DND-41 (cell line): ENCODE results near the gene TYSND1.

Experiments used
- ATAC-seq: fragments of 200-7000 bp; cut with Tn5 transposase; 3 replicates; pipeline ENCODE4 v1.9.1; 2021; ENCODE audit warnings: low read depth; ENCODE audit not compliant: insufficient read depth
- DNase-seq: peaks from one replicate; pipeline ENCODE4 v3.0.0-alpha.2; 2020
- H2AFZ ChIP-seq: 2 replicates; pipeline ENCODE4 v1.6.0; 2012; ENCODE audit warnings: low read depth, low read length
- H3K27ac ChIP-seq: 2 replicates; pipeline ENCODE4 v1.5.1; 2012; ENCODE audit warnings: low read length, inconsistent platforms
- H3K27me3 ChIP-seq: fragments of 200-600 bp; sonication (generic); 2 replicates; pipeline ENCODE4 v1.6.0; 2012; ENCODE audit warnings: low read length, mild to moderate bottlenecking, inconsistent platforms; ENCODE audit not compliant: insufficient read depth, poor library complexity
- H3K36me3 ChIP-seq: 2 replicates; pipeline ENCODE4 v1.5.1; 2012; ENCODE audit warnings: low read length, inconsistent platforms; ENCODE audit not compliant: insufficient read depth
- H3K4me1 ChIP-seq: 2 replicates; pipeline ENCODE4 v1.5.1; 2012; ENCODE audit warnings: mild to moderate bottlenecking, low read length; ENCODE audit not compliant: insufficient read depth
- H3K4me2 ChIP-seq: 2 replicates; pipeline ENCODE4 v1.6.0; 2012; ENCODE audit warnings: mild to moderate bottlenecking, moderate library complexity, low read length, inconsistent platforms; ENCODE audit not compliant: insufficient read depth
- H3K4me3 ChIP-seq, 2 experiments: fragments of 200-600 bp in 1 of 2; shearing (Covaris generic) in 1 of 2; 2 replicates each; pipeline ENCODE4 v1.5.1; 2012 to 2016; ENCODE audit warnings: inconsistent platforms in 2 of 2, low read length in 2 of 2, mild to moderate bottlenecking in 2 of 2, low read depth in 1 of 2, moderate library complexity in 1 of 2
- H3K79me2 ChIP-seq: 2 replicates; pipeline ENCODE4 v1.6.0; 2012; ENCODE audit warnings: low read length, inconsistent platforms; ENCODE audit not compliant: insufficient read depth
- H3K9ac ChIP-seq: 2 replicates; pipeline ENCODE4 v1.6.0; 2012; ENCODE audit warnings: low read depth, mild to moderate bottlenecking, inconsistent platforms, low read length, moderate library complexity
- H3K9me3 ChIP-seq: 2 replicates; pipeline ENCODE4 v1.5.1; 2012; ENCODE audit warnings: low read length, moderate library complexity, mild to moderate bottlenecking, inconsistent platforms; ENCODE audit not compliant: insufficient read depth, severe bottlenecking
- H4K20me1 ChIP-seq: 2 replicates; pipeline ENCODE4 v1.6.0; 2012; ENCODE audit warnings: low read length; ENCODE audit not compliant: insufficient read depth
- CTCF ChIP-seq: IDR thresholded peaks from 2 replicates; pipeline ENCODE4 v1.5.1; 2012; ENCODE audit warnings: borderline replicate concordance, low read length, moderate library complexity, mild to moderate bottlenecking; ENCODE audit not compliant: poor library complexity, severe bottlenecking; ENCODE audit errors: extremely low read depth
- EZH2 ChIP-seq: IDR thresholded peaks from 3 replicates; pipeline ENCODE4 v1.6.1; 2012; ENCODE audit warnings: borderline replicate concordance, low read depth, mild to moderate bottlenecking, moderate library complexity, low read length, inconsistent platforms; ENCODE audit not compliant: severe bottlenecking

Gene TYSND1

GRCh38 chr10:70169649-70170364 lies 23.3 kb upstream of the TYSND1 start:
- DNase-seq (no peak), ATAC-seq (peak; percentile 24)
- H3K4me2 ChIP-seq, result peak overlapping the region; percentile 81
- peaks cover 43% of the 10 kb centered on the region for H4K20me1 ChIP-seq
- peak overlapping the region; percentile 75 for H2AFZ ChIP-seq
- peak overlapping the region; percentile 75 for H3K9ac ChIP-seq
- no peaks in the 10 kb centered on the region for H3K9me3 ChIP-seq
- H3K79me2 ChIP-seq, result peaks cover 59% of the 10 kb centered on the region
- H3K4me1 ChIP-seq, result peaks cover 49% of the 10 kb centered on the region
- H3K27ac ChIP-seq, result peak overlapping the region; percentile 74
- H3K27me3 ChIP-seq, result no peaks in the 10 kb centered on the region
- peak overlapping the region; percentile 51 to 91 for H3K4me3 ChIP-seq
- H3K36me3 ChIP-seq, result peaks cover 27% of the 10 kb centered on the region
- no peak for TF ChIP-seq CTCF
- TF ChIP-seq EZH2, result no peak

GRCh38 chr10:70169011-70169410 lies 22.5 kb upstream of the TYSND1 start:
- Histone ChIP-seq H3K9ac (peak overlapping the region; percentile 75), H3K4me3 (peak overlapping the region; percentile 51 to 91), H3K79me2 (peaks cover 67% of the 10 kb centered on the region), H3K4me1 (peaks cover 57% of the 10 kb centered on the region), H4K20me1 (peaks cover 50% of the 10 kb centered on the region), H3K9me3 (no peaks in the 10 kb centered on the region), H3K27me3 (no peaks in the 10 kb centered on the region), H2AFZ (no peak overlapping the region), H3K27ac (peak overlapping the region; percentile 74), H3K36me3 (peaks cover 34% of the 10 kb centered on the region), H3K4me2 (peak overlapping the region; percentile 81)
- DNase-seq, result no peak
- no peak for ATAC-seq
- TF ChIP-seq CTCF (no peak), EZH2 (no peak)

- H3K4me2 ChIP-seq, result peak overlapping the region; percentile 81; the same call in 1 of the 2 replicates
- no peak overlapping the region for H3K9ac ChIP-seq
- peaks cover 84% of the 10 kb centered on the region for H3K79me2 ChIP-seq
- H4K20me1 ChIP-seq, result peaks cover 66% of the 10 kb centered on the region
- peaks cover 73% of the 10 kb centered on the region for H3K4me1 ChIP-seq
- H3K36me3 ChIP-seq, result peaks cover 36% of the 10 kb centered on the region
- TF ChIP-seq CTCF (no peak), EZH2 (no peak)
- ATAC-seq, result no peak
- H3K9me3 ChIP-seq, result no peaks in the 10 kb centered on the region
- no peak overlapping the region for H3K4me3 ChIP-seq
- H3K27ac ChIP-seq, result no peak overlapping the region
- H3K27me3 ChIP-seq, result no peaks in the 10 kb centered on the region
- DNase-seq, result no peak
- no peak overlapping the region for H2AFZ ChIP-seq
These were observed 20.7 kb upstream of the TYSND1 start for GRCh38 chr10:70167246-70167645.
